HUDEP-2 (cell line): ENCODE results near the gene ZNF213.
A peak's percentile ranks its signal among the peaks of the same experiment; 100 is the strongest.
"Not testable (repeated sequence)": the region's sequence is repeated elsewhere in the genome, so short reads cannot be mapped to it uniquely, and the experiment has no call there.

ENCODE experiments used
- DNase-seq, 76 experiments: peaks; one replicate each; lab custom pipeline; 2025; ENCODE audit not compliant: unreplicated experiment in 76 of 76; lab: John Stamatoyannopoulos, UW

Gene ZNF213

DNA sequence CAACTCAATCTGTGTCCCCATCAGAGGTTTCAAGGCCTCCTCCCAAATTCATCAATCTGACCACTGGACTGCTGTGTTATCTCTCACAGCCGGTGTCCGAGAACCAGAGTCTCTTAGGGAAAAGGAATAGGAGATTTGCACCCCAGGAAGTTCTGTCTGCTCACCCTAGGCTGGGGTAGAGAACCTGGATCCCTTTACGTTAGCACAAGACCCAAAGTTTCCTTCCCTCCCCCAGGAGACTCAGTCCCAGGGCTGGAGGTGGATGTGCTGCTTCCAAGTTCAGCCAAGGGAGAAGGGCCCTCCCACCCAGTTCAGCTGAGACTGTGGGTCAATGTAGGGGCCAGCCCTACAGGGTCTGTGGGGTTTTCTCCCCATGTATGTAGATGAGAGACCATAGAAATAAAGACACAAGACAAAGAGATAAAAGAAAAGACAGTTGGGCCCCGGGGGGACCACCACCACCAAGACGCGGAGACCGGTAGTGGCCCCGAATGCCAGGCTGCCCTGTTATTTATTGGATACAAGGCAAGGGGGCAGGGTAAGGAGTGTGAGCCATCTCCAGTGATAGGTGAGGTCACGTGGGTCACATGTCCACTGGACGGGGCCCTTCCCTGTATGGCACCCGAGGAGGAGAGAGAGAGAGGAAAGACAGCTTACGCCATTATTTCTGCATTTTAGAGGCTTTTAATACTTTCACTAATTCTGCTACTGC is 30.4 kb downstream of the ZNF213 start:
- DNase-seq, result no peak

DNA sequence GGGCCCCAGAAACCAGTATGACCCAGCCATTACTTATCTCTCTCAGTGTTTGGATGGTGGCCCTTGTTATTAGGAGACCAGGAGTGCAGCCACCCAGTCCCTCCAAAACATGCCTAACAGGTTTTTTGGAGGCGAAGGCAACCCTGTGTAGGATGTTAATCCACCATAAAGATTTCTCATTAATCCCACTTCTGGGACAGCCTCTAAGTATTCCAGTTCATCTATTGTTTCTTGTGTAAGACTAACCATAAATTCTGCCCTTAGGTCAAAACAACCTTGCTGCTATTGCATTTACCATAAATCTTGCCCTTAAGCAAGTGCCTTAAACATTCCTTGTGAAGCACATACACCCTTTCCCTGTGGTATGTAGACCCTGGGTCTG is 31.7 kb downstream of the ZNF213 start:
- no peak for DNase-seq

DNA sequence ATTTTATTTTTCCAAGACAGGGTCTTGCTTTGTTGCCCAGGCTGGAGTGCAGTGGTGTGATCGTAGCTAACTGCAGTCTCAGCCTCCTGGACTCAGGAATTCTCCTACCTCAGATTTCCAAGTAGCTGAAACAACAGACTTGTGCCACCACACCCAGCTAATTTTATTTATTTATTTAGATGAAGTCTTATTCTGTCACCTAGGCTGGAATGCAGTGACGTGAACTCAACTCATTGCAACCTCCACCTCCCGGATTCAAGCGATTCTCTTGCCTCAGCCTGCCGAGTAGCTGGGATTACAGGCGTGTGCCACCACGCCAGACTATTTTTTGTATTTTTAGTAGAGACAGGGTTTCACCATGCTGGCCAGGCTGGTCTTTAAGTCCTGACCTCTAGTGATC is 33.9 kb downstream of the ZNF213 start:
- DNase-seq, result not testable (repeated sequence)

DNA sequence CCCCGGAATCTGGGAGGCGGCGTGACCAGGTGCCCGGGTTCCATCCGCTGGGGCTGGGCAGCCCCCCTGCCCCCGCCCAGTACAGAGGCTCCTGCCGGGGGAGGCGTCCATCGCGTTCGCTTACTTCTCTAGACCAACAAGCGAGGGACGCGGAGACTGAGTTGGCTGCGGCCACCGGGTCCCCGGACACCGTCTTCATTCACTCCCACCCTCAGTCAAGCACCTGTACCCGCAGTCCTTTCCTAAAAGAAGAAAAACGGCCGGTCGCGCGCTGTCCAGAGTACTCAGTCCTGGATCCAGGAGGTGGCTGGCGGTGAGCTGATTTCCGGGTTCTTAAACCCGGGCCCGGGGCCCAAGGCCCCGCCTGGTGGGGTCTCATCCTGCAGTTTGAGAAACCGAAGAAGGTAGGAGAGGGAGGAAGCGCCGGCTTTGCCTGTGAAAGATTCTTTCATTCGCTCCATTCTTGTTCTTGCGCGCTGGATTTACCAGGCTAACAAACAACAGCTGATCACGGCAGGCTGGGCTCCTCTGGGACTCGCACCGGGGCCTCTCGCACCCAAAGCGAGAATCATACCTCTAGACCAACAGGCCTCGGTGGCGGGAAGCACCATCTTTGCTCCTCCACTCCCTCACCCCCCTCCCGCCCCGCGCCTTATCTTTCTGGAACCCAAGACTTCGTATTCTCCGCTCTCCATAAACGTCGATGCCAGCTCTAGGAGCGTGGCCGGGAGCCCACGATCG is 35.8 kb downstream of the ZNF213 start:
- DNase-seq, result peak in 4 of 76 experiments; percentile 11 to 22 (median 16)

DNA sequence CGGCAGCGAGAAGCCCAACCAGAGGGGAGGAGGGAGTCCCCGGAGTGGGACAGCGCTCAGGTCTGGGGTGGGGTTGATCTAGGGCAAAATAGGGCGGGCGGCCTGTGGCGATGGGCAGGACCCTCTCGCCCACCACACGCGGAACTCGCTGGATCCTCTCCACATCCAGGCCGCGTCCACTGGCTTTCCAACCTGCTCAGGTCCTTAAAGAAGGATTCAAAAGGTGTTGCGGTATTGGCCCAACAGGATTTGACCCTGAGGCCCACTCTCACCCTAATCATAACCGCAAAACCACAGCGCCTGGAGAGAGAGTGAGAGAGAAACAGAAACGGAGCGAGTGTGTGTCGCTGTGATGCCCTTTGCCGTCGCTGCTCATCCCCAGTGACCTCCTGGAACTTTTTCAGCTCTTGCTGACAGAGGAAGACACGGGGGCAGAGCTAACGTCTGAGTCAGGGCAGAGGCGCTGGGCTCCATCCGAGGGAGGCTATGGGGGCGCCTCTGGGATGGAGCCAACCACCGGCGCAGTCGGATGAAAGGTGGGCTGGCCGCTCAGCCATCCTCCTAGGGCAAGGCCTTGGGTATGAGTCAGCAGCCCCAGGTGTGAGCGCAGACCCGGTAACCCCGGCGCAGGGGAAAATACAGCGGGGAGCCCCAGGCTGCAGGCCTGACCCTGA is 36.5 kb downstream of the ZNF213 start:
- DNase-seq, result peak in 20 of 76 experiments; percentile 7 to 62 (median 26)

DNA sequence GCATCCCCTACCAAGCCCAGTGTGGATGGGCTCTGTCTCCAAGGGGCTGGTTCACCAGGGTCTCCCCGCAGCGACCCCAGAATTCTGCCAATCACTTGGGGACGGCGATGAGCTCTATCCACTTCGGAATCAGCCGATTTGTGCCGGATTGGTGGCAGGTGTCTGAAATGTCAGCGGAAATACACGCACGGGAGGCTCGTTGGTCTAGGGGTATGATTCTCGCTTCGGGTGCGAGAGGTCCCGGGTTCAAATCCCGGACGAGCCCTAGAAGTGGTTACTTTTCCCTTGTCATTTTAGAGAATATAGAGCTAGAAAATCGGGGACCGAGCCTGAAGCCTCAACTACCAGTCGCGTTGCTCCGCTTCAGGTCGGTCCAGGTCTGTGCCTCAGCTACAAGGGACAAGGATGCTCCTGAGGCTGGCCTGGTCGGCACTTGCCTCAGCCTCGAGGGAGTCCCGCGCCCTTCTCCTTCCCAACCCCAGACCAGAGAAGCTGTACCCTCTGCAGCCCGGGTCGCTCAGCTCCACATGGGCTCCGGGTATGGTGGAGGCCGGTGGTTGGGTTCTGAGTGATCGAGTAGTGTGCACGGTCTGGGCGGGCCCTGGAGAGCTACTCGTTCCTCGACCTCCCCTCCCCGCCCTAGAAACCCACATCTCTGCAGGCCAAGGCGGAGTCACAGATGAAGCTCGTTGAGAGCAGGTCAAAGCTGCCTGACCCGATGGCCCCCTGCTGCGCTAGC is 37.2 kb downstream of the ZNF213 start:
- peak in 62 of 76 experiments; percentile 14 to 94 (median 60) for DNase-seq

DNA sequence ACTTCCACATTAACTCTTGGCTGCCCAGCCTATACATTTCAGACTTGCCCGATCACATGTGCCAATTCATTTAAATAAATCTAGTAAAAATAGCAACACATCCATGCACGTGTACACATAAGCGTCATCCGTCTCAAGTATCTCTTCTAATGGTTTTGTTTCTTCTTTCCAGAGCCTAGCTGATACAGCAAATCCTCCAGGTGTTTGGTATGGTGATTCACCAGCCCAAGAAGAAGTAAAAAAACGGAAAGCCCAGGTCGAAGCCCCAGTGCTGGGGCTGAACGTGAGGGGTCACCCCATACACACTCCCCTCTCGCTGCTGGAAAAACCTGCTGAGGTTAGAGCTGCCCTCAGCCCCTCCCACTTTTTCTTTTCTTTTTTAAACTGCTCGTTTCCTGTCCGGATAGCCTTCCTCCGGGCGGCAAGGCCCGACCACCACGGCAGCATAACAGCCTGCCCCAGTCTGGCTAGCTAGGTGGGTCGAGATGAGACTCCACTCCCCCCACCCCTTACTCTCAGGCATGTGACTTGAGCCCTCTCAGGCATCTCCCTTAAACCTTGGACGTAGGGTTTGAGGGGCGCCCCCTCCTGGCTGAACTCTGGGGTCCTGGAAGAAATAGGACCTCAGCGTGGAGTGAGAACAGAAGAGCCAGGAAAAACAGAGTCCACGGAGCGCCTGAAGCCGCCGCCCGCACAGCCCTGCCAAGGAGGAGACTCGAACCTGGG is 39.2 kb downstream of the ZNF213 start:
- DNase-seq, result peak in 45 of 76 experiments; percentile 6 to 54 (median 35)

DNA sequence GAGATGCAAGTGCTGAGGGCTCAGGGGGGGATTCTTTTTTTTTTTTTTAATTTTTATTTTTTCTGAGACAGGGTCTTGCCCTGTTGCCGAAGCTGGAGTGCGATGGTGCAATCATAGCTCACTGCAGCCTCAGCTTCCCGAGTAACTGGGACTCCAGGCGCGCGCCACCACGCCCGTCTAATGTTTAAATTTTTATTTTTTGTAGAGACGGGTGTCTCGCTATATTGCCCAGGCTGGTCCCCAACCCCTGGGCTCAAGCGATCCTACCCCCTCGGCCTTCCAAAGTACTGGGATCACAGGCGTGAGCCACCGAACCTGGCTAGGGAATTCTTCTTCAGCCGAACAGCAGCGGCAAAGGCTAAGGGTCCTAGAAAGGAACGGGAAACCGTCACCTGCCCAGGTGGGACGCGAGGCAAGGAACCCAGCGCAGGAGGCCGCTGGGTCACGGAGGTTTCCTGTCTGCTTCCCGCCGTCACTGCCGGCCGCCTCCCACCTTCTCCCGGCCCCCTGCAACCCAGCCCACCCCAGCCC is 39.9 kb downstream of the ZNF213 start:
- DNase-seq, result no peak

DNA sequence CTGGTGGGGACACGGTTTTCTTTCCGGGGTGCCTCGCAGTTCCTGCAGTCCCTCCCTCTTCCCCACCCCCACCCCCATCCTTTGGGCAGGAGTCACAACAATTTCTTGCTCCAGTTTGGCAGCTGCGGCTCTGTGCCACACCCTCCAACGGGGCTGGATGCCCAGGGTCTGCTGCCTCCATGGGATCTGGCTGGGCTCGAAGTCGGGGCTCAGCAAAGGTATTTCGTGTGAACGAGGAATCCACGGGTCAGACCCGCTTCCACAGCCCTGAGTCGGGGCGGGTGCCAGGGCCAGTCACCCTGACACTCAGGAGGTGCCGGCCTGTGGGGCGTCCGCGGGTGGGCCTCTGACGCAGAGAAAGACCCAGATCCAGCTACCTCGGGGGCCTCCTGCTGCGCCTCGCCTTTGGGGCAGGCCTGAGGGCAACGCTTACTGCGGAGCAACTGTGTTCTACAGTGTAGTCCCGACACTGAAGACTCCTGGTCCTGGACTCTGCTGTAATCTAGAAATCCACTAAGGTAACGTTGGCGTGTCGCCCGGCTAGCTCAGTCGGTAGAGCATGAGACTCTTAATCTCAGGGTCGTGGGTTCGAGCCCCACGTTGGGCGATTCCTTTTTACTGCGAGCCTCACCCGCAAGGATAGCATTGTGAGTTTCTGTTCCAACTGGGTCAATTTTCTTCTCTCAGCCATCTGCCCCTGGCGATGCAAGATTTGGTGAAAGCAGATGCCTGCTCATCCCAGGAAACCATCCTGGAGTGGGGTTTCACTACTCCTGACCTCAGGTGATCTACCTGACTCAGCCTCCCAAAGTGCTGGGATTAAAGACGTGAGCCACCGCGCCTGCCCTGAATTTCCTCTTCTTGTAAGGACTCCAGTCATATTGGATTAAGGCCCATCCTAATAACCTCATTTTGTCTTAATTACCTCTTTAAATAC is 40.6 kb downstream of the ZNF213 start:
- DNase-seq, result peak in 69 of 76 experiments; percentile 34 to 91 (median 69)

DNA sequence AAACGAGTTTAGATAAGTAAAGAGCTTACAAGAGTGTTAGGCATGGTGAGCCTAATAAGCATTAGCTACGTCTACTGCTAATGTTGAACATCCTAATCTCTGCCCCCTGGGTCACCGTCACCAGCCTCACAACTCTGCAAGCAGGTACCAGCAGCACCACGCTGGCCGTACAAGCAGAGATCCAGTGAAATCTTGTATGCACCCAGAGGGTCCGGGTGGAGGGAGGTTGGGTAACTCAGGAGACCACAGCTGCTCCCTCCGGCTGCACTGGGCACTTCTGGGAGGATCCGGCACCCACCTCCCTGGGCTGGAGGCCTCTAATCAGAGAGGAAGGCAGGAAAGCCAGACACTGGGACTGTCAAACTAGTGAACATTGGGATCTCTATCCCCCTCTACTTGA is 44.8 kb downstream of the ZNF213 start:
- no peak for DNase-seq

DNA sequence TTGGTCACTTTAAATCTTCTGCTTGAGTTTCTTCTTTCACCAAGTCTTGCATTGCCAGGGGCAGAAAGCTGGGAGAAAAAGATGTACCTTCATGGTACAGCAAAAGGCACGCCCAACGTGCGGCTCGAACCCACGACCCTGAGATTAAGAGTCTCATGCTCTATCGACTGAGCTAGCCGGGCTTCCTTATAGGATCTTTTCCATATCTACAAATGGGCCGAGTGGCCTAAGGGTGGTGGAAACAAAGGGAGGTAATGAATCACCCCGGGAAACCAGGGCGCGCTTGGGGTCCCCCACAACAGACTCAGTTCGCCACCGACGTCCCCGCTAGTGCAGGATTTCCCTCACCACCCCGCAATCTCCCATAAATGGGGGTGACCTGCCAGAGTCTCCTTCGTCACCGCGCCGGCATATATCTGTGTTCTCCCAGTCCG is 45.6 kb downstream of the ZNF213 start:
- peak in 11 of 76 experiments; percentile 11 to 78 (median 64) for DNase-seq

DNA sequence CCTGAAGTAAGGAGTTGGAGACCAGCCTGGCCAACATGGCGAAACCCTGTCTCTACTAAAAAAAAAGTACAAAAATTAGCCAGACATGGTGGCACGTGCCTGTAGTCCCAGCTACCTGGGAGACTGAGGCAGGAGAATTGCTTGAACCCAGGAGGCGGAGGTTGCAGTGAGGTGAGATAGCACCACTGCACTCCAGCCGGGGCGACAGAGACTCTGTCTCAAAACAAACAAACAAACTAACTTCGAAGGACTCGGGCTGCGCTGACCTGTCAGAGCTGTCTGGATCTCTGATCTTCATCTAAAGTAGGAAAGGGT is 47.4 kb downstream of the ZNF213 start:
- not testable (repeated sequence) for DNase-seq

DNA sequence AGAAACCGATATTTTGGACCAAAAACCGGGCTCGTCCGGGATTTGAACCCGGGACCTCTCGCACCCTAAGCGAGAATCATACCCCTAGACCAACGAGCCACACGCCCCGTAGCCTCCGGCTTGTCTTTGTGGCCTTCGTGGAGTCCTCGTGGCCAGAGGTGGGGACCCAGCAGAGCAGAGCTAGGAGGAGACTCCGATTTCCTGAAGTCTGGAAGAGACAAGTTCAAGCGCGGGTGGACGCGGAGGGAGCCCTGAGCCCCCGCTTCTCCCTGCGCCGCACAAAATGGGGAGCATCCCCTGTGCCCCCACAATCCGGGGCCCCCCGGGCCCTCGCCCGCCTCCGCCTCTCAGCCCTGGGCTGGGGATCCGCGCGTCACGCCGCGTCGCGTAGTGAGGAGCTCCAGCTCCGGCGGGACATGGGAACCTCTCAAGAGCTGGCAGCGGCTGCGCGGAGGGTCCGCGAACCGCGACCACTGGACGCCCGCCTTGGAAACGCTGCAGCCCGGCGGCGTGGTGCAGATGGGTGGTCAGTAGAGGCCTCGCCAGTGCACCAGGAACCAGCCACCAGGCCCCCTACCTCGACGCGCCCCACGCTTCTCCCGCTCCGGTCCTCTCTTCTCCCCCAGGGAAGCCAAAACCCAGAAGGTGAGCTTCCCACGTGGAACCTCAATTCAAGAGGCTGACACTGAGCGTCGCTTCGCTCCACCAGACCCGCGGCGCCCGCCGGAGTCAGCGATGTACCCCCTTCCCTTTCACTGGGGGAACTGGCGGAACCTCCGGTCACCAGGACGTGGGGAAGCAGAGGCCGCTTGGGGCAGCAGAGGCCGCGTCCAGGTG is 48.0 kb downstream of the ZNF213 start:
- DNase-seq, result peak in 68 of 76 experiments; percentile 25 to 90 (median 74)

DNA sequence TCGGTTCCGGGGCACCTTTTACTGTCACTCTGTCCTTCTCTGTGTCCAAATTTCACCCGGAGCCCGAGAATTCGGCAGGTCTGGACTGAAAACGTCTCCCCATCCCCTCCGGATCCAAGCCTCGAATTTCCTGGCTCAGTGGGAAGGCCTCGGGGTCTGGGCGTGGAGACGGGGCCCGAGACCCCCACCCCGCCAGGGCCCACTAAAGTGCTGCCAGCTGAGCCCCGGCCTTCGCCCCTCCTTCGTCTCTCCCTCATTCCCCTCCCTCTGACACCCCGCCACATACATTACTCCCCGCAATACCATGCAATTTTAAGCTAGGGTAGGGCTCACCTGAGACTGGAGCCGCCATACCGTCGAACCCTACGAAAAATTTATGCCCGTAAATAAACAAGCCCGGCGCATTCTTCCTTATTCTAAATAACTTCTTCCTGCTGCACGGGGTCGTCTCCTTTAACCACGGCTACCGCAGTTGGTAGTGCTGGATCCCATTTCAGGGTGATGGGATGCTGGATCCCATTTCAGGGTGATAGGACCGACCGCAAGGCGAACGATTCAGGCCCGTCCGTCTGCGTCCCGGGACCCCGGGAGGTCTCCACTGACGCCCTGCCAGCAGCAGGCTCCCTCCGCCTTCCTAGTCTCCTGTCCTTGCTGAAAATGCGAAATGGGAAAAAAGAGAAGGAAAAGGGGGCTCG is 48.8 kb downstream of the ZNF213 start:
- peak in 14 of 76 experiments; percentile 27 to 67 (median 46) for DNase-seq

DNA sequence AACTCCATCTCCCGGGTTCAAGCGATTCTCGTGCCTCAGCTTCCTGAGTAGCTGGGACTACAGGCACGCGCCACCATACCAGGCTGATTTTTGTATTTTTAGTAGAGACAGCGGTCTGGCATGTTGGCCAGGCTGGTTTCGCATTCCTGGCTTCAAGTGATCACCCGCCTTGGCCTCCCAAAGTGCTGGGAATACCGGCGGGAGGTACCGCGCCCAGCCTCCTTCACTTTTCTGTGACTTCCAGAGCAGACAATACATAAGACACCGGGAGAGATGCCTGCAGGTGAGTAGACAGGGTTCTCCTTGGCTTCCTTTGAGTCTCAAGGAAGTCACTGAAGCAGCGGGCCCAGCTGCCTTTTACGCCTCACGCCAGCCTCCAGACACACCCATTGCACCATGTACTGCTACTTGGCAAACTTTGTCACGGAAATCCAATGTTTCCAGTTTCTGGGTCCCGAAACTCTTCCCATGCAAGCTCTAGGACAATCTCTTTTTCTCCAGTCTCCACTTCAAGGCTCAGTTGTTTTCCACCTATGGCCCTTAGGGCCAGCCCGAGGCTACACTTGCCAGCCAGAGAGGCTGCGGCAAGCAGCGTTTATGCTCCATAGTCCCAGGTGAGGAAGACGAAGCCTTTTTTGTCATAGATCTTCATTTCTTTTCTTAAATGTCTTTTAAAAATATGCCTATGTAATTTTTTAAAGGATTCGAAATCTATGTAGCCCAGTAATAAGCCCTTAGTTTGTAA is 52.3 kb downstream of the ZNF213 start:
- DNase-seq, result peak in 1 of 76 experiments; percentile 4

DNA sequence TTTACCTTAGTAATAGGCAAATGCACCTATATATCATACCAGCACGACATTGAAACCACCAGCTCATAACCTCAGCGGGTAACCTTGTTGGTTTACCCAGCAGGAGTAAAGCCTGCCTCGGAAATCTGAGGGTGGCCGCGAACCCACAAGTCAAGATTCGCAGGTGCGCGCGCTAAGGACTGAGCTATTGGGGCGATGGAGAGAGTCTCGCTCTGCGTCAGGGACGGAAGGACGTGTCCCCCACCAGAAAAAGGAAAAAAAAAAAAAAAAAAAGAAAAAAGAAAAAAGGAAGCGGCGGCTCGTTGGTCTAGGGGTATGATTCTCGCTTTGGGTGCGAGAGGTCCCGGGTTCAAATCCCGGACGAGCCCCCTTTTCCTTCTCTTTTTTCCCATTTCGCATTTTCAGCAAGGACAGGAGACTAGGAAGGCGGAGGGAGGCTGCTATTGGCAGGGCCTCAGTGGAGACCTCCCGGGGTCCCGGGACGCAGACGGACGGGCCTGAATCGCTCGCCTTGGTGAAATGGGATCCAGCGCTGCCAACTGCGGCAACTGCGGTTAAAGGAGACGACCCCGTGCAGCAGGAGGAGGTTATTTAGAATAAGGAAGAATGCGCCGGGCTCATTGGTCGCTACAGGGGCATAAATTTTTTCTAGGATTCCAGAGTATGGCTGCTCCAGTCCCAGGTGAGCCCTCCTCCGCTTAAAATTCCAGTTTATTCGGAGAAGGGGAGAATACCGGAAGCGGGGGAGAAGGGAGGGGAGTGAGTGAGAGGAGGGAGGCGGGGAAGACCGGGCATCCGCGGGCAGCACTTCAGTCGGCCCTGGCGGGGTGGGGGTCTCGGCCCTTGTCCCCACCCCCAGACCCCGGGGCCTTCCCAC is 53.2 kb downstream of the ZNF213 start, which contains the start of gene OR1F1:
TSS of gene OR1F1 (plus strand) at position 407 of the 877 bp plus-strand sequence.
- peak in 65 of 76 experiments; percentile 17 to 80 (median 51) for DNase-seq
